NCI-H2029 treated with DMSO at 0.1 percent for 48 hours (cell line): ENCODE measurements around the gene DNHD1.

Experiments used
- DNase-seq: peaks from one replicate; lab custom pipeline; 2025; lab: John Stamatoyannopoulos, UW

Gene DNHD1

DNA sequence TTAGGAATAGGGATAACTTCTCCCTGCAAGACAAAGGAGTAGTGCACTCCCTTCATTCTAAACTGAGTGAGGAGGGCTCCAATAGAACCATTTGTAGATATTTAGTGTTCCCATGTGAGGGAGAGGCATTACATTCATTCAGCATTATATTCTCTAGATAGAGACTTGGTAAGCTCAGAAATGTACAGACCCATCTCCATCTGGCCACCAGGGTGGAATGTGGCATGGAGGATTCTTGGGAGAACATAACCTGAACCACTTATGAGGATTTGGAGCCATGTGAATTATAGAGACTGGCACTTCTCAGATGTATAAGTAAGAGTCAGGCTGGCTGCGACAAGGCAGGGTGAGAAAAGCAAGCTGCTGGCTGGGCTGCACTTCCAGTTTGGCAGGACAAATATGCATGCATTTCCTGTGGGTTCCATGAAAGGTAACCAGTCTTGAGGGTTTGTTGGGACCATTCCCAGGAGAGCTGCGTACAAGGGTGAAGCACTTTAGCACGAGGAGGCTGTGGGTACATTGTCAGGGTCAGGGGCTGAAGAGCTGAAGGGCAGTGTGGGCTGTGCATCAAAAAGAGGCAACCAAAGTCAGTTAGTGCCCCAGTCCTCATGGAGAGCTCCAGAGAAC is 97.2 kb downstream of the DNHD1 start:
- no peak for DNase-seq

DNA sequence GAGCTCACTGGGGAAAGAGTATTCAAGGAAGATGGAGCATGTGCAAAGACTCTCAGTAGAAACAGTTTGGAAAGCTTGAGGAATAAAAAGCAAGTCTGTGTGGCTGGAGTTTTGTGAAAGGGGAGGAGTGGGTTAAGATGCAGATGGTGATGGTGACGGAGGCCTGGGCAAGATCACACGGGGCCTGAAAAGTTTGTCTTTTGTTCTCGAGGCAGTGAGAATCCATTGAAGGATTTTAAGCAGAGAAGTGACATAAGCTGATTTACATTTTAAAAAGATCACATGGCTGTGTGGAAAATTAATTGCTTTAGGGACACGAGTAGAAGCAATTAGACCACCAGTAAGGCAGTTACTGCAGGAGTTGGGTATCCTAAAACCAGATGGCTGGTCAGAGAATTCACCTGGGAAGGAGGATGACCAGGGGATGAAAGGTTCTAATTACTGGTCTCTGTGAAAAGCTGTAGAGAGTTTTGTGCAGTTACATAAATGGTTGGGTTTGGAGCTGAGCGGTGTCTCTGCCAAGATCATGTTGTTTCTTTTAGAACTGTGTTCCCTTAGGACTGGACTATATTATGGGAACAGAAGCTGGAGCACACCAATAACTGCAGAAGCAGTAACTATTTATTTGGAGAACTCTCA is 99.3 kb downstream of the DNHD1 start:
- no peak for DNase-seq

DNA sequence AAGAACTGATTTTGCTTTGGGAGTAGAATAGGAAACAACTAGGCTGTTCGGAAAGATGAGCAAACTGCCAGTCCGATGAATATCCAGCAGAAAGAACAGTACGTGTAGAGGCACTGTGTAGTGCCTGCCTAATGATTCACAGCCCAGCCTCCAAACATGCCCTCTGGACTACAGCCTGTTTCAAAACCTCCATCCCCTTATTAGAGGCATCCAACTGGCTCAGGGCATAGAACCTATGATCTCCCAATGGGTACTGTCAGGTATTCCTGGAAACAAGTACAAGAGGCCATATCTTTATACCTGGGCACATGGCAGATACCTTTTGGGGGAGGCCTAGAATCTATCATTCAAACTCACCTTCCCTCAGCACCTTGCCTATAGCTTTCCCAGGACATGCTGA is 101.5 kb downstream of the DNHD1 start:
- no peak for DNase-seq

DNA sequence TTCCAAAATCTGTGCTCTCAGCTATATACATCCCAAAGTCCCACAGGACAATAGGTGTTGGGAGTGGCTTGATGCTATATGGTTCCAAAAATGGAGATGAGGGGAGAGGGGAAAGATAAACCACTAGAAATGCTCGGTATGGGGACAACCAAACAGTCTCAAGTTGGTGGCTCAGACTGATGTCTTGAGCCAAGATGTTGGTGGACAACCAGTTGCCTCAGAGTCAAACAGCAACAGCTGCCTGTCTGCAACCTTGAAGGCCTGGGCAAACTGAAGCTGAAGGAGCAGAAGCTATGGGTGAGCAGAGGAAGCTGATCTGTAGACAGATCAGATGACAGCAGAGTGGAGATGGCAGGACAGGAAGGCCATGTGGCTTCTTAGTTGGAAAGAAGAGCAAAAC is 102.4 kb downstream of the DNHD1 start:
- DNase-seq = no peak

DNA sequence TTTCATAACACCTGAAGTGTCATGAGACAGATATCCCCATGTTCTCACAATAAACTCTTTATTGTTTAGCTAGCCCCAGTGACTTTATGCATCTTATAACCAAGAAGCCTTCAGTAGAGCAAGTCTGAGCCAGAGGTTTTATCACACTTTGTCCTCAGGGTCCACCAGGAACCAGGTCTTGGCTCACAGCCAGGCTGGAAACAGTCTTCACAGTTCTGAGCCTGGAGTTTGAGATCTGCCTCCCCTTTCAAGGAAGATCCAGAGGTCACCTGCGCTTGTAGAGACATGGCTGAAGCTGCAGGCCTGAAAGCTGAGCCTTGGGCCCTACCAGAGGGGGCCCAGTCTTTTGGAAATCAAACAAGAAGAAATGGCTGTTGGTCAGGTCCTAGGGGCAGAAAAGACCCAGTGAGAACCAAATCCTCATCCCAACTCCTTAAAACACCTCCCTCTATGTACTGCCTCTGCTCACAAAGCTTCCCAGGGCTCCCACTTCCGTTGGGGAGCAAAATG is 102.9 kb downstream of the DNHD1 start:
- DNase-seq = no peak

DNA sequence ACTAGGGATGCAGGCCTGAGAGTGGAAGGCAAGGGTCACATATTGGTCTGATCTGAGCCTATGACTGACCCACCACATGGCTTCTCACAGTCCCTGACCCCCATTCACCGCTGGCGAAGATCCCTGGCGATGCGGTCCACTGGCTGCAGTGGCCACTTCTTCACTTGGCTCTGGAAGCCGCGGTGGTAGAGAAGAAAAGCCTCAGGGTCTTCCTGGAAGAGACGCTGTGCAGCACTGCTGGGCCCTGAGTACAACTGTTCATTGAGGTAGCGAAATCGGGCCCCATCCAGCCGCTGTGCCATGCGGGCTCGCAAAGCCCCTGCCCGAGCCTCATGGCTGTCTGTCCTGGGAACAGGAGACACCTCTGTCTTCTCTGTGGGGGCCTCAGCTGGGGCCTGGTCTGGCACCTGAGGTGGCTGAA is 104.0 kb downstream of the DNHD1 start:
- no peak for DNase-seq

DNA sequence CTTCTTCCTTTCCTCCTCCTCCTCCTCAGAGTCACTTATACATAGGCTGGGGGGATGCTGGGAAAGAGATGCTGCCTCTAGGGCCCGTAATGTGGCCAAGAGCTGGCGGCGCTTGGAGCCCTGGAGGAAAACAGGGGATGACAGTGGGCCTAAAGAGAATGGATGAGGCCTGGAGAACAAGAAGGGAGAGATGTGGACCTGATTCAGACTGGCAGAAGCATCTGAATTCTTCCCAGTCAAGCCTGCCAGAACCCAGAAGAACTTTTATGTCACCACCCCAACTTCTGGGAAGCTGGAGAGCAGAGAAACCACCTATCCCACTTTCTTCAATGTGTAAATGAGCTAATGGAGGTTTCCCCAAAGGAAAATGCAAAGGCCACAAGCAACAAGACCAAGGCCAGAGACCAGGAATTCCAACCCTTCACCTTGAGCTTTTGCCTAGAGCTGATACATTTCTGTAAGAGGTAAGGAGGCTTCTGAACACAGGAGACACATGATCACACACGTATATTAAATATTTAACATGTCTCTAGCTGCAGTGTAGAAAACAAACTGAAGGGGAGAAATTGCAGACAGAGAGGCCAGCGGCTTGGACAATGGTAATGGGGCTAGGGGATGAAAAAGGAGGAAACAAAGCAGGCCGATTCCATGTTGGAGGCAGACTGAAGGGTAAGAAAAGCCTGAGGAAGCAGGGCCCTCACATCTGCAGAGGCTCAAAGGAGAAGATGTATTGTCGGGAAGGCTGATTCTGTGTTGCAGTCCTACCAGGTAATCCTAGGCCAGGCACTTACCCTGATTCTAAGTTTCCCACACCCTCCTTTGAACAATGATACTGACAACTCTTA is 105.2 kb downstream of the DNHD1 start:
- DNase-seq = no peak

DNA sequence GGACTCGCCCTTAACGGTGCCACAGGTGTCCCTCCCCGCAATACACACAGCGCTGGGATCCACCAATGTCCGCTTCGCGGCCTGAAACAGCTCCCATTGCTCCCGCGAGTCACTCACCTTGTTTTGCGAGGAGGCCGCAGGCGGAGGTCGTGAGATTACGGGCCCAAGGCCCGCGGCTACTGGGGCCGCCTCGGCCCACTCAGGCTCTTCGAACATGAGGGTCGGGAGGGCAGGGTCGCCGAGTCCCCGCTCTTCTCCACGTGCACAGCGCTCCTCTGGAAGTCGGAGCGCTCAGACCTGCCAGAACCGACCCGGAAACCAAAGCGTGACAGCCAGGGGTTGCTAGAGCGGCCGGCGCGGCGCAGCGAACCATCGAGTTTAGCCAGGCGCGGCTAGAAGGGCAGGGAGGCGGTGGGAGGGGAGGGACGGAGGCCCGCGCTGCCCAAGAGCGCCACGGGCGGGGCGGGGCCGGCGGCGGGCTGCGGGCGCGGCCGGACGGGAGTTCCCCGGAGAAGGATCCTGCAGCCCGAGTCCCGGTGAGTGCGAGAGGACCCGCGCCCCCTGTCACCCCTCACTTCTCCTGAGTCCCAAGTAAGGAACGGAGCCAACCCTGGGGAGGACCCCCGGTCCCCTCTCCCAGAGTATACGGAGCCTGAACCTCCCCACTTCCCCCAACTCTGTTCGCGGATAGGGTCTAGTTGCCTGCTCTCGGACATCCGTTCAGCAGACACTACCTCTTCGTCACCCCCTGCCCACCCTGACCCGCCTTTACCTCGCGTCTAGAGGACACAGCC is 106.4 kb downstream of the DNHD1 start, which contains the start of the genes ILK and RRP8:
Gene ILK, plus strand, starts transcription at position 488 of the 794 bp plus-strand sequence. CDS start 498 bp downstream, outside the sequence.
Gene RRP8, minus strand, starts transcription at position 330 of the 794 bp plus-strand sequence. Its CDS starts 114 bp downstream, at position 216.
- peak; percentile 70 for DNase-seq

DNA sequence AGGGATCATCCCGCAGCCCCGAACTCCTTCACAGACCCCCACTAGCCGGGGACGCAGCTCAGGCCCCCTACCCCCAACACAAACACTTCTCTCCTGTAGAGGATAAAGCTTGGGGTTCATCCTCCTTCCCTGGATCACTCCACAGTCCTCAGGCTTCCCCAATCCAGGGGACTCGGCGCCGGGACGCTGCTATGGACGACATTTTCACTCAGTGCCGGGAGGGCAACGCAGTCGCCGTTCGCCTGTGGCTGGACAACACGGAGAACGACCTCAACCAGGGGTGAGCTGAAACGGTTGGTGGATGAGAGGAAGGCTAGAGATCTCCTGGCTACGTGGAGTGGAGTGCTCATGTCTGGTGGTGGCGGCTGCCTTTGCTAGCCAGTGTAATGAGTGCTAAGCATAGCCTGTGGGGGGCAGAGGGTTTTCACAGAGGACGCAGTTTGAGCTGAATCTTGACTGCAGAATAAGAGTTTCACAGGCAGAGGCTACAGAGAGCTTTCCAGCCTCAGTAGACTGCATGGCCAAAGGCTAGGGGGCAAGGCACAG is 107.1 kb downstream of the DNHD1 start:
- DNase-seq = no peak

DNA sequence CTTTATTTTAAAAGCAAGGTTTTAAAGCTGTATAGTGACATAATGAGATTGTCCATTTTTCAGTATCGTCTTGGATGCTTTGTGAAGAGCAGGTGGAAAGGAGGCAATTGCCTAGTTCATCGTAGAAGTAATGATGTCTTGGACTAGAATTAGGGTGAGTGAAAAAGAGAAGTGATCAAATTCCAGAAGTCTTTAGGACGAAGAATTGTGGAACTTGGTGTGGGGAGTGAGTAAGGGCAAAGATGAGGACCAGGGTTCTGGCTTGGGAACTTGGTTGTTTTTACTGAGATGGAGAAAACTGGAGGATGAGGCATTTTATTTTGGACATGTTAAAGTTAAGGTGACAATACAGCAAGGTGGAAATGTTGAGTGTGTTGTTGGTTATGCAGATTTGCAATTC is 107.7 kb downstream of the DNHD1 start:
- DNase-seq = no peak

DNA sequence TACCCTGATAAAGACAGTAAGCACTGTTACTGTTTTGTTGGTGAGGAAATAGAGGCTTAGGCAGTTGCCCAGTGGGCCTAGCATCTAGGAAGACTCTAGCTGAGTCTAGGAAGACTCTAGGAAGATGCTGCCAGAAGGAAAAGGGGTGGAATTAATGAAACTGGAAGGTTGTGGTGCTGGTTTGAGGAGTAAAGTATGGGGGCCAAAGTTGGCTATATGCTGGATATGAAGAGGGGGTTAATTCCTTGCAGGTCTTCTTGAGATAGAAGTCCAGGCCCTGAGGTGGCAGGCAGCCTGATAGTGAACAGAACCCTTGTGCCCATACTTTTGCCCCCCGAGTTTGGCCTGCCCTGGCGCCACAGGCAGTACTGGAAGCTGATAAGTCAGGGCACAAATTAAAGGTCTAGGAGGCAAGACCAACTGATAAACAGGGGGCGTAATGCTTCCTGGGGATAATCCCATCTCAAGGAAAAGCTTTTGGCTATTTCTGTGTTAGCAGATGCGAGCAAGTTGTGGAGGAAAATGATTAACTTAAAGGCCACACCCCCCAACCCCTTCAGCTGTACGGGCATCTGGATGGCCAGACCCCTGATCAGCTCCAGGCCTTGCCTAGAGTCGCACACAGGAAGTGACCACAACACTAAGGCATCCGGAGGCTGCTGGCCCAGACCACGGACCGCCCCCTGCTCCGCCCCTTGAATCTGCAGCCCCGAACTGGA is 109.5 kb downstream of the DNHD1 start:
- DNase-seq = peak; percentile 72

DNA sequence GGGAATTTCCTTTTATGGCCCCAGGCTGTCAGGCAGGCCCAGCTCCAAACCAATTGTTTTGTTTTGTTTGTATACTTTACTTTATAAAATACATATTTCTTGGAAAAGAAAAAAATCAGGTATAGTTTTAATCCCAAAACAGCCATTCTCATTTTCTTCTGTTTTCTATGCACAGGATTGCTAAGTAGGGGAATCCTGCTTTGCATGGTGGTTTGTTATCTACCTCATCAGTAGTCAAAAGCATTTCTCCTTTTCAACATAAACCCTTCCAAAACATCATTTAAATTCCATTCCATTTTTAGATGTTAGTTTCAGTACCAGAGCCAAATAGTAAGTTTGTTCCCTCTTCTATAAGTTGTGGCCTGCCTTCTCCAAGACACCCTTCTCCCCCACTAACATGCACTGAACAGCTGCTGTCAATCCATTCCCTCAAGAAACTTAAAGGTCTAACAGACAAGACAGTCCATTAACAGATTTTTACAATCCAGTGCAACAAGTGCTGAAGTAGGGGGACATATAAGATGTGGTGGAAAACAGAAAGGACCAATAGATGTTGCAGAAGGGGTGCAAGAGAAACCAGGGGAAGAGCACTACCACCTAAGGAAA is 110.2 kb downstream of the DNHD1 start:
- no peak for DNase-seq

DNA sequence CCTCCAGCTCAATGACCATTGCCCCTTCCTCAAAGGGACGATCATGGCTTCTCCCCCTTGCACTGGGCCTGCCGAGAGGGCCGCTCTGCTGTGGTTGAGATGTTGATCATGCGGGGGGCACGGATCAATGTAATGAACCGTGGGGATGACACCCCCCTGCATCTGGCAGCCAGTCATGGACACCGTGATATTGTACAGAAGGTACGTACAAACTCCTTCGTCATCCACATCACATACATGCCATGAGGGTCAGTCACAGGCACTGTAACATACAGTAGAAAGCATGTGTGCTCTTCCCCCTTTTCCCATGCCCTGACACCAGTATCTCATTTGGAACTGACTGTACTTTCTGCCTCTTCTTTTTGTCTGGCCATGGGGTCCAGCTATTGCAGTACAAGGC is 110.9 kb downstream of the DNHD1 start:
- no peak for DNase-seq

DNA sequence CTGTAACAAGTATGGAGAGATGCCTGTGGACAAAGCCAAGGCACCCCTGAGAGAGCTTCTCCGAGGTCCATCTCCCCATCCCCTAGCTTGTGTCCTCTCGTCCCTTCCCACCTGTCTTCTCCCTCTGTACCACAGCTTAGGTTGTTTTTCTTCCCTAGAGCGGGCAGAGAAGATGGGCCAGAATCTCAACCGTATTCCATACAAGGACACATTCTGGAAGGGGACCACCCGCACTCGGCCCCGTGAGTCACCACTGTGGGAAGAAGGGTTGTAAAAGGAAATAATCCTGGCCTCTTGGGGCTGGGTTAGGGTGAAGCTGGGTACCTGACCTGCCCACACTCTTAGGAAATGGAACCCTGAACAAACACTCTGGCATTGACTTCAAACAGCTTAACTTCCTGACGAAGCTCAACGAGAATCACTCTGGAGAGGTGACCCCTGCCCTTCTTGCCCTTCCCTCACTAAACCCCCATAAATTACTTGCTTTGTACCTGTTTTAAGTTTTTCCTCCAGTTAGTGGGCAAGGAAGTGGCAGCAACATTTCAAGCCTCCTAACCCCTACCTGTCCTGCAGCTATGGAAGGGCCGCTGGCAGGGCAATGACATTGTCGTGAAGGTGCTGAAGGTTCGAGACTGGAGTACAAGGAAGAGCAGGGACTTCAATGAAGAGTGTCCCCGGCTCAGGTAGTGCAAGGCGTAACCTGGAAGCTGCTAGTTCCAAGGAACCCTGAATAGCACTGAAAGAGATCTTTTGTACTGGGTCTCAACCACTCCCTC is 111.8 kb downstream of the DNHD1 start:
- no peak for DNase-seq

DNA sequence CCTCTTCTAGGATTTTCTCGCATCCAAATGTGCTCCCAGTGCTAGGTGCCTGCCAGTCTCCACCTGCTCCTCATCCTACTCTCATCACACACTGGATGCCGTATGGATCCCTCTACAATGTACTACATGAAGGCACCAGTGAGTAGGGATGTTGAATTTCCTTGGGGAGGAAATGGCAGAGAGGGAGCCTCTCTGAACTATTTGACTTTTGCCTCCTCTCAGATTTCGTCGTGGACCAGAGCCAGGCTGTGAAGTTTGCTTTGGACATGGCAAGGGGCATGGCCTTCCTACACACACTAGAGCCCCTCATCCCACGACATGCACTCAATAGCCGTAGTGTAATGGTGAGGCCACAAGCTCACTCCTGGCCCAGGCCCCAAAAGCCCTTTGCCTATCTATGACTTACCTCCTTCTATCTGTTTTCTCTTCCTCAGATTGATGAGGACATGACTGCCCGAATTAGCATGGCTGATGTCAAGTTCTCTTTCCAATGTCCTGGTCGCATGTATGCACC is 112.5 kb downstream of the DNHD1 start:
- DNase-seq = no peak

DNA sequence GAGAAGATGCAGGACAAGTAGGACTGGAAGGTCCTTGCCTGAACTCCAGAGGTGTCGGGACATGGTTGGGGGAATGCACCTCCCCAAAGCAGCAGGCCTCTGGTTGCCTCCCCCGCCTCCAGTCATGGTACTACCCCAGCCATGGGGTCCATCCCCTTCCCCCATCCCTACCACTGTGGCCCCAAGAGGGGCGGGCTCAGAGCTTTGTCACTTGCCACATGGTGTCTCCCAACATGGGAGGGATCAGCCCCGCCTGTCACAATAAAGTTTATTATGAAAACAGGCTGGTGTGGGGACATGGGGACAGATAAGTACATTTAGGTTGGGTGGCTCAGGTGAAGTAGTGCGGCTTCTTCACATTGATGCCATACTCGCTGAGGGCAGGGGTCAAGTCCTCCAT is 113.5 kb downstream of the DNHD1 start:
- no peak for DNase-seq

DNA sequence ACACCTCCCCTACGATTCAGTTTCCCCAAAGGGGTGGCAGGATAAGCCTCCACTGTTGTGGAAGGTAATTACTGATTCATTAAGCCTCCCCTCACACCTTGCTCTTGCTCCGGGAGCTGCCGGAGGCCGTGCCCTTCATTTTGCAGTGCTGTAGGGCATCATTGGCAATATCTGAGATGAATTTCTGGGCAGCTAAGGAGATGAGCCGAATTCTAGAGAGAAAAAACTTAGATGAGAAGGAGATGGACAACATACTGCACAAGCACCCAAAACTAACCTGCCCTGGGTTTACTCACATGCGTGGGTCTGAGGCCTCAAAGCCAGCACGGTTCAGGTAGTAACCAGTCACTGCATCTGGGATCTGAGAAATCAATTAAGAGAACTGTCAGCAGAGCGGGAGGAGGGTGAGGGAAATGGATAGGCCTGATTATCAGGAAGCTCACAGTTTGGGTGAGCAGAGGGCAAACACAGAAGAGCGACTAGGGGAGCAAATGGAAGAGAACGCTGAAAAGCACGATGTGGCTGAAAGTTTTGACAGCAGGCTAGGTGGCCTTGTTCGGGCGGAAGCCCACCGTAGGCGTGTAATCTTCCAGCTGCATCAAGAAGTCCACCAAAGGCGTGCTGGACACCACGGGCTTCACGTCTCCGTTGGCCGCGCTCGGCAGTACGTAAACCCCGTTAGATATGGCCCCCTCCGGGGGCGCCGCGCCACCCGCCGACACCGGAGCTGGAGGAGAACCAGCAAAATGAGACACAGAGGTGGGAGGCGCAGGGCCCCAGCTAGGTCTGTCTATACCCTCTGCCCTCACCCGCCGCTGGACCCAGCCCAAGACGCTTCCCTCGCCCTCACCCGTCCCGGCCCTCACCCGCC is 114.2 kb downstream of the DNHD1 start:
- DNase-seq = no peak

DNA sequence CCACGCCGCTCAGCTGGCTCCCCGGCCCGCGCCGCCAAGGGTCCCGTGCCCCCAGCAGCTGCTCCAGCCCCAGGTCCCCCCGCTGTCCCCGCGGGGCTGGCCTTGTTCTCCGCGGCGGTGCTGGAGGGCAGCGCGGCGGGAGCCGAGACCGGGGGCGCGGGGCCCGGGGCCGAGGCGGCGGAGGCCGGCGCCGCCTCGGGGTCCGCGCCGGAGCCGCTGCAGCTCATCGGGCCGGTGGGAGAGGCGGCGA is 114.8 kb downstream of the DNHD1 start:
- DNase-seq = no peak
